NCI-H2196 (cell line): ENCODE results near the gene IL11.

Source experiments
- DNase-seq: peaks from one replicate; lab custom pipeline; 2025; ENCODE audit not compliant: unreplicated experiment; lab: John Stamatoyannopoulos, UW

IL11 gene

GRCh38 chr19:55353803-55354697, 16.2 kb downstream of the IL11 start:
- peak; percentile 60 for DNase-seq

DNA sequence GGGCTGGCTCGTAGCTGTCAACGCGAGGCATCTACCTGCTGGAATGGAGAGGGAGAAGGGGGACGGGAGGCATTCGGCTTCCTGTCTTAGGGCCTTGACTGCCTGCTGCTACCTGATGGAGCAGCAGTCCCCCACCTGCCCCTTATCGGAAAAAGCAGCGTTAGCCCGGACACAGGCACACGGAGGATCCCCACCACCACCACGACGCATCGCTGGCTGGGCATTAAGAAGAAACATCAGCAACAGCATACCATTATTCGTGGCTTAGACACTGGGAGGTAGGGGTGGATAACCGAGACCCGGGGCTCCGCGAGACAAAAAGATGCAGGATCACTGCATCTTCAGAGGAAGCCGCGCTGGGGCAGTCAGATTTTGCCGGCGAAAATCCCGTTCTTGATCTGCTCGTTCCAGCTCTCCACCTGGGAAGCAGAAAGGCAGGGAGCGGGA, 16.9 kb downstream of the IL11 start:
- no peak for DNase-seq

GRCh38 chr19:55352549-55353145, 17.6 kb downstream of the IL11 start:
- DNase-seq = no peak

GRCh38 chr19:55352040-55352439, 18.2 kb downstream of the IL11 start:
- no peak for DNase-seq

DNA sequence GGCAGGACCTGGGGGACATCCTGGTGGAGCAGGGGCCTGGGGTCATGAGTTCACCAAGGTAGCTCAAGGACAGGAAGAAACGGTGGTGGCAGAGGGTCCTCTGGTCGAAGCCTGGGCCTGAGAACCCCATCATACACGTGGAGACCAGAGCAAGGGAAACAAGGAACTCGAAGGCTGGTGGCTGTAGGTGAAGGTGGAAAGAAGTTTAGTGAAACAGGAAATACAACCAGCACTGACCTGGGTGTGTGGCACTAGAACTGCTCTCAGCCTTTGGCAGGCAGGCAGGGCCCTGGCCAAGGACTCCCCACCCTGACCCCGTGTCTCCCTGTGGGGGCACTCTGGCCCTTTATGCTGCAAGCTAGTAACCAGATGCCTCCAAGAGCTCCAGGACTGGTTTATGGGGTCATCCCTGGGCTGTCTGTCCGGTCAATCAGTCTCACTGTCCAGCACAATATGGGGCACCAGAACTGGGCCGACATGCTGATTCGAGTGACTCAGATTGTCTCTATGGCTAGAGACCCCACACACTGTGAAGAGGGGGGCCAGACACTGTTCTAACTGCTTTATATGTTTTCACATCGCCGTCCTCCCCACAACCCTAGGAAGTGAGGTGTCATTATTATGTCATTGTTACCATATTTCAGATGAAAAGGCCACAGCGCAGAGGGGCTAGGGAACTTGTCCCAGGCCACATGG, 19.5 kb downstream of the IL11 start:
- no peak for DNase-seq

DNA sequence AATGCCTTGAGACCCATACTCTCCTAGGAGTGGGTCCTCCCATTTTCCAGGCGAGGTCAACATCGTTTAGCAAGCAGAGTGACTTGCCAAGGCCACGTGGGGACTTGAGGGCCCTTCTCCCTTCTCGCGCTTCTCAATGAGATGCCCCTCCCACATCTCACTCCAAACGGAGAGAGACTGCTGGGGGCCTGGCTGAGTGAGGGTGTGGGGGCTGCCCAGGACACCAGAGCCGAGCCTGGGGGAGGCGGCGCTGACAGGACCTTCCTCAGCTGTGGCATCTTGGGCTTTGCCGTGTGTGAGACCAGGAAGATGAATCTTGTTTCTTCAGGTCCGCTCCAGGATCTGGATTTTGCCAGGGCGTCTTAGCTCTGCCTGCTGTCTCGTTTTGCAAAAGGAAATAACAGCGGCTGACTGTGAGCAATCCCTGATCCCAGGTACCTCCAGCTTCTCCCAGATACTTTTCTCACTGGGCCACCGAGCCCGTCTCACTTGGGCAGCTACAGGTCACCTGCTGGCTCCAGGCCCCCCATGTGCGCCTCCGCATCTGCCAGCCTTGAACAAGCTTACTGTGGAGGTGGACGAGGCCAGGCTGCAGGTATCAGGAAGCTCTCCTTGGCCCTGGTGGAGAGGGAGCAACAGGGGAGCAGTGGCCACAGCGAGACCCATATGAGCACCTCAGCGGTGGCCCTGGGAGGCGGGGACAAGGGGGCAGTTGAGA, 21.8 kb downstream of the IL11 start:
- DNase-seq = no peak

- no peak for DNase-seq
Measured at GRCh38 chr19:55347442-55348009, 22.7 kb downstream of the IL11 start.

GRCh38 chr19:55346725-55347441, 23.4 kb downstream of the IL11 start:
- DNase-seq = no peak

GRCh38 chr19:55345818-55346724, 24.2 kb downstream of the IL11 start:
- peak; percentile 52 for DNase-seq

GRCh38 chr19:55345101-55345817, 25.0 kb downstream of the IL11 start:
- DNase-seq = no peak

DNA sequence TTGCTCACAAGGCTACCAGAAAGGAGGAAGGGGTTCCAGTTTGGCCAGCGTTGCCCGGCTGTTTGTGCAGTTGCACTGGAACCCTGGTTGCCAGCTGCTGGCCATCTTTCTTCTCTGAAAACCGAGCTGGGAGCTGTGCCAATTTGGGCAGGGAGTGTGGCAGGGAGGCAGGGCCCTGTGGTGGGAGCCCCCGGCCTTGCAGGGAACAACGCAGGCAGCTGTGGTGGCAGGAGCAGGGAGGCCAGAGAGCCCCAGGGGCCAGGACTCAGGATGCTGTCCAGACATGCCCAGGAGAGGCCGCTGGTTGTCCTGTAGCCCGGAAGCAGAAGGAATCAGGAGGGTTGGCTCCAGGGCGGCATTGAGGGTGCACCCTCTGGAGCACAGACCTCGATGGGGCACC, 25.8 kb downstream of the IL11 start:
- DNase-seq = peak; percentile 92

- DNase-seq = no peak
Measured at GRCh38 chr19:55341595-55342531, 28.4 kb downstream of the IL11 start.

DNA sequence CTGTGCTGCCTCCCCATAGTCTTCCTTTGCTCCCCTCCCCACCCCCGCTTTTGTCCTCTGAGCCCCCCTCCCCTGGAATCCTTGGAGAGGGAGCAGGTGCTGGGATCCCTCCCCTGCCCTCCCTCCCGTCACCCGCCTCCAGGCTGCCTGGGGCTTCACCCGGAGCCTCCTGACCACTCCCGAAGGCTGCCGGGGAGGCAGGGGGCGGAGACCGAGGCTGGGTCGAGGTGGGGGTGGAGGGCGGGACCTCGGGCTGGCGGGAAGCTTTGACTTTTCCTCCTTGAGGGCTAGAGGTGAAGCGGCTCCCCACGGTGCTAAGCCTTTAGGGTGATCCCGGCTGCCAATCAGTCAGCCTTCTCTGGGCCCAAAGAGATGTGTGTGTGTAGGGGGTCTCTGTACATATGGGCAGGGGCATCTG, 29.1 kb downstream of the IL11 start:
- peak; percentile 92 for DNase-seq

DNA sequence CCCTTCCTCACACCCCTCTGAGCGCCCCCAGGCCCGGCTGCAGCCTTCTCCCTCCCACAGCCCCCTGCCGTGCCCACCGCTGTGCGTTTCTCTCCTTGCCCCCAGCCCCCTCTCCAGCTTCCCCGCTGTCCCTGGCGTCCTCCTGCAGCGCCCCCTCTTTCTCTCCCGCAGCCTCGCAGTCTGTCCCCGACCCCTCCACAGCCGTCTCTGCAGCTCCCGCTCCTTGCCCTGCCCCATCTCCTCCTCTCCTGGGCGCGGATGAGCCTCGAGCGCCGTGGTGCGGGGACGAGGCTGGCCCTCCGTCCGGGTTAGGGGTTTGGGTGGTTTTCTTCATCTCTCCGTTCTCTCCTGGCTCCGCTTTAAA, 29.5 kb downstream of the IL11 start:
- DNase-seq = no peak

DNA sequence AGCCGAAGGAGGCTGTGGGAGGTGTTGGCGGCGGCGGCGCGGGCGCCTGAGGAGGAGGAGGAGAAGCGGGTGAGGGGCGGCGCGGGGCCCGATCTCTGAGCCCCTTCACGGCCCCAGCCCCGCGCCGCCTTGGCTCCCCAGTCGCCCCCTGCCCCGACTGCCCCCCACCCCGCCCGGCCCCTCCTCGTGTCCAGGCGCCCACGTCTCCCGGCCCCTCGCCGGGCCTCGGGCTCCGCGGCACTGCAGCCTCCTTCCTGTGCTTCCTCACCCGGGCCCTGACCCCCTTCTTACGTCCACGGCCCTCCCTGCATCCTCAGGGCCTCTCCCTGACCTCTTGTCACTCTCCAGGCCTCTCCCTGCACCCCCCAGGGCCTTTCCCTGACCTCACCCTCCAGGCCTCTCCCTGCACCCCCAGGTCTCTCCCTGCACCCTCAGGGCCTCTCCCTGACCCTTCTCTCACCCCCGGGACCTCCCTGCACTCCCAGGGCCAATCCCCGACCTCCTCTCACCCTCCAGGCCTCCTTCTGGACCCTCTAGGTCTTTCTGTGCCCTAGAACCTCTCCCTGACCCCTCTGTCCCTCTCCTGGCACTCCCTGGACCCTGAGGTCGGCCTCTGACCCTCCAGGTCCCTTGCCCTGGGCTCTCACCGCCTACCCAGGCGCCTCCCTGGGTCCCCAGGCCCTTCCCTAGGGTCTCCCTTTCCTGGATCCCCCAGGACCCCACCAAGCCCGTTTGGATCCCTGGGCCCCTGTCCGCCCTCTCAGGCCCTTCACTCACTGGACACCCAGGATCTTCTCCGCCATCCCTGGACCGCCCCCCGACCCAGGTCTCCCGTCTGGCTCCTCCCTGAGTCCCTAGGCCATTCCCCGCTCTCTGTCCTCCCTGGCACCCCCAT, 30.1 kb downstream of the IL11 start:
- no peak for DNase-seq

DNA sequence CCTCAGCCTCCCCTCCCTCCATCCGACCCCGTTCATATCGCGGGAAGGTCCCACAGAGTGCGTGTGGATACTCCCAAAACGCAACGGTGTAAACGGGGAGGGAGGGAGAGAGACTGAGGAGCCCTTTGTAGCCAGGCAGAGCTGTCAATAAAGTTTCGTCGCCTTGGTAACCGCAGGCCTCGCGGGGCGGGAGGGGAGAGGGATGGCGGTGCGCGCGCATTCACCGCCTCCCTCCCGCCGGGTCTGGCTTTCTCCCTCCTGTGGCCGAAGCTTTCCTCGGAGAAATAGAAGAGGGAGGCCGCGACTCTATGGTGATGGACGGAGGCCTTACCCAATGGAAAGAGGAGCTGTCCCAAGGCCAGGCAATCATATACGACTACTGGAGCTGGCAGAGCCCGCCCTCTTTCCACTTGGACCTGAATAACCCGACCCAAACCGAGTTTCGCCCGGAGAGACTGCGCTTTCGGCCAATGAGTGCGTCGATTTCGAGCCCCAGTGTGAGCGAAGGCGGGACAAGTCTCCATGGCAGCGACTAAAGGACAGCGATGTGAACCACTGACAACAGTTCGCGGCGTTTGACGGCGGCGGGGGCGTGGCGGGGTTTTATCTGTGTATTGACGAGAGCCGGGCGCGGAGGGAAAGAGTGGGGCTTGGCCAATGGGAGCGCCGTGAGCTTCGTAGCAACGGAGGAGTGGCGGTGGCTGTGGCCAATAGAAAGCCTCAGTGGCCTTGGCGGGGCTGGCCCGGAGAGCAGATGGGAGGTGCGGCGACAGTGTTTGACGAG, 31.0 kb downstream of the IL11 start, which contains the start of gene KMT5C:
TSS of gene KMT5C (plus strand) at position 772 of the 784 bp plus-strand sequence. CDS start 2,061 bp downstream, outside the sequence.
- peak; percentile 100 for DNase-seq
